K562 (cell line): ENCODE data around the gene PPFIA3. TPM values are rescaled to one million over a fixed set of nuclear protein-coding genes. Genes with fewer than 3 reads are reported as not detected.

ENCODE experiments used
- ATAC-seq: fragments of 200-7000 bp; cut with Tn5 transposase; 3 replicates; pipeline ENCODE4 v1.9.1; 2020; ENCODE audit warnings: moderate library complexity
- BruUV-seq: library from RNA; stranded (reverse); fragments of 400-500 nt; replicated peaks from 2 replicates; lab custom pipeline; 2021; lab: Mats Ljungman, UMichigan
- CTCF ChIA-PET: fragments of 300-600 bp; formaldehyde crosslinking; extraction: SDS; loops from one replicate; lab custom pipeline; 2021; ENCODE audit warnings: low intra/inter-chr PET ratio; lab: Yijun Ruan, JAX
- POLR2A ChIA-PET: fragments of 300-600, 350-650 bp; sonication (Branson Sonifier 250); formaldehyde crosslinking; extraction: SDS; loops from one replicate; lab custom pipeline; 2021; ENCODE audit warnings: antibody characterized with exemption, inconsistent platforms; lab: Yijun Ruan, JAX
- DNase-seq, 4 experiments: peaks; one replicate each; pipeline versions ENCODE4 v3.0.0 to v3.0.0-alpha.2; 2011 to 2018; ENCODE audit warnings: low spot score in 3 of 4, mixed read lengths in 3 of 4; ENCODE audit errors: extremely low read depth in 1 of 4
- FAIRE-seq: peaks from 2 replicates; lab custom pipeline; 2011; peaks lifted over from hg19 to GRCh38; lab: Jason Lieb, UNC
- H2AFZ ChIP-seq: 2 replicates; pipeline ENCODE4 v1.6.0; 2011; ENCODE audit warnings: low read depth, low read length, control low read depth, inconsistent platforms
- H3K27ac ChIP-seq: fragments of 200-600 bp; 3 replicates; pipeline ENCODE4 v1.8.0; 2011; ENCODE audit warnings: low read depth, mild to moderate bottlenecking, control low read depth, inconsistent platforms, low read length, moderate library complexity, mixed read lengths; ENCODE audit errors: extremely low read depth
- H3K27me3 ChIP-seq, 2 experiments: fragments of 300-600 bp in 1 of 2; 2 replicates in 1 of 2; 3 replicates in 1 of 2; pipeline versions ENCODE4 v1.6.0 to v1.8.0; 2011; ENCODE audit warnings: inconsistent platforms in 2 of 2, low read length in 2 of 2, mild to moderate bottlenecking in 1 of 2, mixed read lengths in 1 of 2, moderate library complexity in 1 of 2; ENCODE audit not compliant: control insufficient read depth in 2 of 2, insufficient read depth in 2 of 2
- H3K36me3 ChIP-seq: fragments of 300-600 bp; 3 replicates; pipeline ENCODE4 v1.8.0; 2011; ENCODE audit warnings: mild to moderate bottlenecking, low read length, inconsistent platforms; ENCODE audit not compliant: control insufficient read depth, insufficient read depth
- H3K4me1 ChIP-seq, 2 experiments: fragments of 200-600 bp in 1 of 2; replicated peaks in 1 of 2; 2 replicates in 1 of 2; 3 replicates in 1 of 2; pipeline versions ENCODE4 v1.5.1 to v1.8.0; 2011; ENCODE audit warnings: inconsistent platforms in 2 of 2, low read length in 2 of 2, mild to moderate bottlenecking in 1 of 2, mixed read lengths in 1 of 2, moderate library complexity in 1 of 2; ENCODE audit not compliant: control insufficient read depth in 2 of 2, insufficient read depth in 2 of 2
- H3K4me2 ChIP-seq: 2 replicates; pipeline ENCODE4 v1.6.1; 2011; ENCODE audit warnings: low read length, control low read depth, inconsistent platforms, mixed read lengths; ENCODE audit not compliant: insufficient read depth
- H3K4me3 ChIP-seq: fragments of 200-600 bp; sonication (generic), shearing (Covaris generic); 2 replicates; pipeline ENCODE4 v1.5.1; 2016; ENCODE audit warnings: control low read depth, inconsistent platforms
- H3K79me2 ChIP-seq: fragments of 200-600 bp; 3 replicates; pipeline ENCODE4 v1.8.0; 2011; ENCODE audit warnings: low read length, inconsistent platforms; ENCODE audit not compliant: control insufficient read depth, insufficient read depth
- H3K9ac ChIP-seq, 2 experiments: 2 replicates each; pipeline versions ENCODE4 v1.6.0 to v1.6.1; 2011; ENCODE audit warnings: low read depth in 2 of 2, low read length in 2 of 2, control low read depth in 1 of 2, inconsistent platforms in 1 of 2, mild to moderate bottlenecking in 1 of 2, mixed read lengths in 1 of 2; ENCODE audit not compliant: insufficient read depth in 1 of 2
- H3K9me1 ChIP-seq: one replicate; pipeline ENCODE4 v1.6.0; 2011; ENCODE audit warnings: inconsistent platforms, mild to moderate bottlenecking, low read length, moderate library complexity; ENCODE audit not compliant: control insufficient read depth, insufficient read depth
- H3K9me3 ChIP-seq: replicated peaks from 2 replicates; pipeline ENCODE4 v1.5.1; 2011; ENCODE audit warnings: low read depth, low read length, inconsistent platforms; ENCODE audit not compliant: control insufficient read depth, insufficient read depth
- H4K20me1 ChIP-seq: replicated peaks from 2 replicates; pipeline ENCODE4 v1.6.1; 2011; ENCODE audit warnings: low read length, inconsistent platforms, mixed read lengths; ENCODE audit not compliant: control insufficient read depth, insufficient read depth
- CREB1 ChIP-seq, 2 experiments: sonication (generic) in 1 of 2; formaldehyde crosslinking in 1 of 2; IDR thresholded peaks; 2 replicates each; pipeline versions ENCODE4 v1.6.1 to v1.8.0; 2012 to 2022; ENCODE audit warnings: inconsistent platforms in 1 of 2, mild to moderate bottlenecking in 1 of 2, missing genetic modification reagents in 1 of 2, moderate library complexity in 1 of 2
- CTCFL ChIP-seq: IDR thresholded peaks from 2 replicates; pipeline ENCODE4 v1.6.1; 2011; ENCODE audit warnings: borderline replicate concordance, low read depth, mild to moderate bottlenecking, moderate library complexity, low read length; ENCODE audit not compliant: insufficient read depth, poor library complexity, severe bottlenecking
- E4F1 ChIP-seq: fragments of 250-450 bp; sonication (Bioruptor Pico); IDR thresholded peaks from 2 replicates; pipeline ENCODE4 v1.5.0; 2021; ENCODE audit warnings: mild to moderate bottlenecking, borderline replicate concordance
- OTX1 ChIP-seq: fragments of 450-650 bp; formaldehyde crosslinking; IDR thresholded peaks from 2 replicates; pipeline ENCODE4 v1.4.0; 2022; ENCODE audit warnings: mild to moderate bottlenecking
- RBFOX2 ChIP-seq: fragments of 200-400 bp; formaldehyde crosslinking; IDR thresholded peaks from 2 replicates; pipeline ENCODE4 v1.6.1; 2017; ENCODE audit warnings: low read depth, mild to moderate bottlenecking, low read length, moderate library complexity
- TCF7 ChIP-seq: sonication (generic); IDR thresholded peaks from 2 replicates; pipeline ENCODE4 v1.6.1; 2016; ENCODE audit warnings: antibody characterized with exemption, borderline replicate concordance
- TGIF2 ChIP-seq: sonication (generic); formaldehyde crosslinking; IDR thresholded peaks from 2 replicates; pipeline ENCODE4 v1.8.1; 2022; ENCODE audit warnings: mild to moderate bottlenecking, missing genetic modification reagents, moderate library complexity
- ZKSCAN3 ChIP-seq: fragments of 250-450 bp; sonication (Bioruptor Pico); IDR thresholded peaks from 2 replicates; pipeline ENCODE4 v1.4.0; 2020
- ZNF12 ChIP-seq: sonication (generic); formaldehyde crosslinking; IDR thresholded peaks from 2 replicates; pipeline ENCODE4 v1.4.0; 2020; ENCODE audit warnings: mild to moderate bottlenecking, missing genetic modification reagents
- WGBS: fragments of 100-300 bp; shearing (Covaris generic); methylation state at CpG from one replicate; pipeline ENCODE4 v1.1.6; 2016; ENCODE audit warnings: low coverage, mixed read lengths; ENCODE audit not compliant: insufficient coverage; ENCODE audit errors: missing lambda C conversion rate; 5-methylcytosine and 5-hydroxymethylcytosine counted together
- in situ Hi-C: fragments of 300-500 bp; cut with MboI; formaldehyde crosslinking; loops from 4 replicates; pipeline ENCODE4 v1.15.0; 2018; ENCODE audit warnings: inconsistent platforms, mixed read lengths
- intact Hi-C: fragments of 100-400 bp; cut with micrococcal nuclease; formaldehyde crosslinking; loops from 2 replicates; pipeline ENCODE4 v1.14.2; 2022
- polyA plus RNA-seq, 8 experiments: library from polyadenylated mRNA; depleted of rRNA in 4 of 8; stranded (reverse) in 5 of 8; unstranded in 3 of 8; fragments of >200 nt; fragmentation: Nextera tagmentation in 2 of 8; fragmentation: Illumina TruSeq in 1 of 8; extraction: Ambion mirVana in 2 of 8; extraction: Trizol in 1 of 8; gene quantifications; 2 replicates each; pipeline versions ENCODE4 v1.2.1 to v1.2.3, GENCODE V29; 2011 to 2014; ENCODE audit warnings: inconsistent platforms in 1 of 8, missing spikeins in 1 of 8
- total RNA-seq, 7 experiments: library from RNA; depleted of rRNA in 6 of 7; stranded (reverse); fragments of >200 nt in 6 of 7; fragmentation: Illumina TruSeq in 2 of 7; extraction: Trizol in 2 of 7; gene quantifications; 2 replicates each; pipeline versions ENCODE4 v1.2.1 to v1.2.3, GENCODE V29; 2011 to 2021; ENCODE audit warnings: low replicate concordance in 1 of 7
- TF ChIP-seq, protein P1 (sequence below): fragments of 250-450 bp; sonication (Bioruptor Pico); IDR thresholded peaks from 2 replicates; pipeline ENCODE4 v1.4.0; 2020; ENCODE audit warnings: mild to moderate bottlenecking, moderate library complexity

The PPFIA3 gene
- total and polyA plus RNA-seq, 9 of the 15 experiments (the other 6 are each of a cell fraction or from before 2014, with no cell fraction given), result 0.10 to 53.0 (median 17.6) TPM

GRCh38 chr19:49152119-49152550 is 32.8 kb downstream of the PPFIA3 start (continued):
- TF ChIP-seq CTCFL (no peak), ZKSCAN3 (CRISPR knock-in tag) (no peak), CREB1 (IDR thresholded peaks at IDR 0.05) (no peak), CREB1 (CRISPR knock-in tag; IDR thresholded peaks at IDR 0.05) (peak; percentile 1; the same call in 1 of the 2 replicates), TGIF2 (CRISPR knock-in tag) (0 out of 2 replicates have a peak, but pooled peaks have one; percentile 39), OTX1 (CRISPR knock-in tag) (0 out of 2 replicates have a peak, but pooled peaks have one; percentile 1), TCF7 (no peak)

DNA sequence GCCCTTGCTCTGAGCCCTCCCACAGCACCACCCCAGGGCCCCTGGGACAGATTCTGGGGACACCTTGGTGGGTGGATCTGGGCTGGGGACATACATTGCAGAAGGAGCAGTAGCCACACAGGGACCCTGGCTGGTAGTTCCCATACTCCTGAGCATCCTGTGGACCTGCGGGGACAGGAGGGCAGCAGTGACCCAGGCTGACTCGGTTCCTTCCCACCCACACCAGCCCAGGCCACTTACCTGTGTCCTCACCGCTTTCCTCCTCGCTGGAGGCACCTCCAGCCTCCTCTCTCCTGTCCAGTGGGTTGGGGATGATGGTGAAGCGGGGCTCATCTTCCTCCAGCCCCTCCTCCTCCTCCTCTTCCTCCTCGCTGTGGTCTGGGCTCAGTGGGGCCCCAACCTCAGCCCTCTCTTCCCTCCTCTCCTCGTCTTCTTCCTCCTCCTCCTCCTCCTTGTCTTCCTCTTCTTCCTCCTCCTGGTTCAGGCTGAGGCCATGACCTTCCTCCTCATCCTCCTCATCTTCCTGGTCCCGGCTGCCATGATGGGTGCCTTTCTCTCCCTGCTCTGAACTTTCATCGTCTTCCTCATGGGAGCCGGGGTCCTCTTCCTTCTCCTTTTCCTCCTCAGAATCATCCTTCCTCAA is 33.9 kb downstream of the PPFIA3 start:
- Histone ChIP-seq H3K27ac (no peak overlapping the region), H3K4me3 (peak overlapping the region; percentile 3; the same call in 1 of the 2 replicates), H3K79me2 (peaks cover 46% of the 10 kb centered on the region), H3K36me3 (no peaks in the 10 kb centered on the region), H3K9me3 (no peaks in the 10 kb centered on the region)
- intact Hi-C loops, result loop anchor here (5.0 to 10.0 kb wide), 3 partner anchors 158 to 821 kb away; partner anchors contain the start of genes GYS1, RUVBL2 and SLC17A7
- POLR2A ChIA-PET, result no interaction called here
- in situ Hi-C loops, result no loop called here
- CTCF ChIA-PET, result no interaction called here
- TF ChIP-seq, protein P1, sequence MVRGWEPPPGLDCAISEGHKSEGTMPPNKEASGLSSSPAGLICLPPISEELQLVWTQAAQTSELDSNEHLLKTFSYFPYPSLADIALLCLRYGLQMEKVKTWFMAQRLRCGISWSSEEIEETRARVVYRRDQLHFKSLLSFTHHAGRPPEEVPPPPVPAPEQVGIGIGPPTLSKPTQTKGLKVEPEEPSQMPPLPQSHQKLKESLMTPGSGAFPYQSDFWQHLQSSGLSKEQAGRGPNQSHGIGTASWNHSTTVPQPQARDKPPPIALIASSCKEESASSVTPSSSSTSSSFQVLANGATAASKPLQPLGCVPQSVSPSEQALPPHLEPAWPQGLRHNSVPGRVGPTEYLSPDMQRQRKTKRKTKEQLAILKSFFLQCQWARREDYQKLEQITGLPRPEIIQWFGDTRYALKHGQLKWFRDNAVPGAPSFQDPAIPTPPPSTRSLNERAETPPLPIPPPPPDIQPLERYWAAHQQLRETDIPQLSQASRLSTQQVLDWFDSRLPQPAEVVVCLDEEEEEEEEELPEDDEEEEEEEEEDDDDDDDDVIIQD (CRISPR knock-in tag), result no peak
- TF ChIP-seq RBFOX2 (peak; percentile 51; the same call in 1 of the 2 replicates), E4F1 (no peak), ZNF12 (CRISPR knock-in tag) (no peak)
- TF ChIP-seq, all 486 proteins: peak for 1
- Histone ChIP-seq H4K20me1 (peaks cover 5% of the 10 kb centered on the region; the same call in 1 of the 2 replicates), H3K9ac (peak overlapping the region in 1 of 2 experiments; percentile 86; a peak in 2 of 4 replicates), H3K27me3 (no peaks in the 10 kb centered on the region), H2AFZ (no peak overlapping the region), H3K4me1 (peaks cover 49 to 84% of the 10 kb centered on the region in 2 experiments), H3K9me1 (no peaks in the 10 kb centered on the region), H3K4me2 (peak overlapping the region; percentile 89)
- ATAC-seq, result no peak
- no peak for FAIRE-seq
- DNase-seq, result no peak
- BruUV-seq, result no TSS peak
- WGBS, result 54% methylated on average over 8 of the region's 10 CpGs
